GM12878 (cell line): ENCODE data around the gene ADRA2B. TPM values are rescaled to one million over a fixed set of nuclear protein-coding genes. Genes with fewer than 3 reads are reported as not detected.

ENCODE experiments used
- CTCF ChIP-seq, 3 experiments: IDR thresholded peaks in 2 of 3; conservative IDR thresholded peaks in 1 of 3; 2 replicates each; pipeline ENCODE4 v1.5.1; 2011; ENCODE audit warnings: low read depth in 3 of 3, low read length in 3 of 3, mild to moderate bottlenecking in 3 of 3, control low read depth in 2 of 3, moderate library complexity in 2 of 3, inconsistent platforms in 1 of 3, mixed read lengths in 1 of 3; ENCODE audit not compliant: control insufficient read depth in 2 of 3, insufficient read depth in 1 of 3; ENCODE audit errors: extremely low read depth in 1 of 3
- E2F4 ChIP-seq: IDR thresholded peaks from 2 replicates; pipeline ENCODE4 v1.6.1; 2012; ENCODE audit warnings: low read depth, low read length, improper control_type of control experiment
- KLF5 ChIP-seq: fragments of 450-650 bp; IDR thresholded peaks from 2 replicates; pipeline ENCODE4 v1.6.1; 2014; ENCODE audit warnings: mild to moderate bottlenecking; ENCODE audit not compliant: partially characterized antibody
- ZBTB40 ChIP-seq: fragments of 450-650 bp; IDR thresholded peaks from 2 replicates; pipeline ENCODE4 v1.6.1; 2016; ENCODE audit warnings: mild to moderate bottlenecking, moderate library complexity, borderline replicate concordance
- polyA plus RNA-seq, 11 experiments: library from polyadenylated mRNA; depleted of rRNA in 4 of 11; unstranded in 6 of 11; stranded (reverse) in 5 of 11; fragments of >200 nt; fragmentation: Nextera tagmentation in 4 of 11; fragmentation: Illumina TruSeq in 1 of 11; extraction: Ambion mirVana in 4 of 11; extraction: Trizol in 1 of 11; gene quantifications; 1 replicate in 1 of 11; 2 replicates in 10 of 11; pipeline versions ENCODE4 v1.2.1 to v1.2.3, GENCODE V29; 2011 to 2016; ENCODE audit warnings: inconsistent platforms in 2 of 11, missing spikeins in 2 of 11, low read depth in 1 of 11
- total RNA-seq, 4 experiments: library from RNA; depleted of rRNA in 3 of 4; stranded (reverse); fragments of >200 nt in 3 of 4; fragmentation: Illumina TruSeq in 1 of 4; extraction: Trizol in 1 of 4; gene quantifications; 2 replicates each; pipeline versions ENCODE4 v1.2.1 to v1.2.3, GENCODE V29; 2013 to 2021

Gene ADRA2B
- total and polyA plus RNA-seq, 10 of the 15 experiments (the other 5 are each of a cell fraction or from before 2014, with no cell fraction given): 0.01 to 0.10 (median 0.04) TPM; not detected in 6

GRCh38 chr2:96140941-96141623 lies 24.7 kb upstream of the ADRA2B start (continued):
- no peak for TF ChIP-seq ZBTB40
- no peak for TF ChIP-seq E2F4
- TF ChIP-seq KLF5: no peak
- TF ChIP-seq CTCF (IDR thresholded peaks at IDR 0.05 in 2 of 3, conservative IDR thresholded peaks at IDR 0.05 in 1 of 3; ENCODE audit: control insufficient read depth in 2 of 3, extremely low read depth in 1 of 3, insufficient read depth in 1 of 3, low read depth in 3 of 3, low read length in 3 of 3): no peak
- TF ChIP-seq, all 136 proteins: peak for 11
